HepG2 (cell line): ENCODE measurements around the gene FRMD8. TPM values are rescaled to one million over a fixed set of nuclear protein-coding genes. Genes with fewer than 3 reads are reported as not detected.

ENCODE experiments used
- ATAC-seq: fragments of 200-7000 bp; cut with Tn5 transposase; 3 replicates; pipeline ENCODE4 v1.9.1; 2020; ENCODE audit warnings: mild to moderate bottlenecking, moderate library complexity
- BruUV-seq: library from RNA; stranded (reverse); fragments of 400-500 nt; replicated peaks from 2 replicates; lab custom pipeline; 2021; lab: Mats Ljungman, UMichigan
- CTCF ChIA-PET: fragments of 300-600 bp; formaldehyde crosslinking; extraction: SDS; loops from one replicate; lab custom pipeline; 2021; ENCODE audit warnings: low total read pairs, inconsistent platforms, low intra/inter-chr PET ratio; lab: Yijun Ruan, JAX
- POLR2A ChIA-PET: fragments of 350-600 bp; sonication (Branson Sonifier 250); formaldehyde crosslinking; loops from one replicate; lab custom pipeline; 2020; ENCODE audit warnings: antibody characterized with exemption, inconsistent platforms; lab: Yijun Ruan, JAX
- DNase-seq: peaks from one replicate; pipeline ENCODE4 v3.0.0-alpha.2; 2015; ENCODE audit warnings: low spot score
- FAIRE-seq: peaks from 3 replicates; lab custom pipeline; 2011; peaks lifted over from hg19 to GRCh38; lab: Jason Lieb, UNC
- H2AFZ ChIP-seq: one replicate; pipeline ENCODE4 v1.6.1; 2011; ENCODE audit warnings: low read length, inconsistent platforms
- H3K27ac ChIP-seq: fragments of 300-600 bp; 3 replicates; pipeline ENCODE4 v1.8.0; 2011; ENCODE audit warnings: mixed run types, mild to moderate bottlenecking, mixed read lengths, low read length, inconsistent platforms; ENCODE audit not compliant: insufficient read depth; ENCODE audit errors: extremely low read length
- H3K27me3 ChIP-seq, 2 experiments: fragments of 200-600 bp in 1 of 2; 2 replicates in 1 of 2; 3 replicates in 1 of 2; pipeline versions ENCODE4 v1.6.0 to v1.8.0; 2011; ENCODE audit warnings: low read length in 2 of 2, mild to moderate bottlenecking in 2 of 2, moderate library complexity in 2 of 2, inconsistent platforms in 1 of 2; ENCODE audit not compliant: insufficient read depth in 2 of 2, control insufficient read depth in 1 of 2
- H3K36me3 ChIP-seq, 2 experiments: fragments of 200-600 bp in 1 of 2; replicated peaks in 1 of 2; 2 replicates in 1 of 2; 3 replicates in 1 of 2; pipeline versions ENCODE4 v1.5.1 to v1.8.0; 2011; ENCODE audit warnings: low read length in 2 of 2, inconsistent platforms in 1 of 2; ENCODE audit not compliant: insufficient read depth in 2 of 2, control insufficient read depth in 1 of 2
- H3K4me1 ChIP-seq: 2 replicates; pipeline ENCODE4 v1.5.1; 2012; ENCODE audit warnings: low read length, inconsistent platforms; ENCODE audit not compliant: insufficient read depth
- H3K4me2 ChIP-seq: 2 replicates; pipeline ENCODE4 v1.6.0; 2011; ENCODE audit warnings: low read depth, low read length, inconsistent platforms
- H3K4me3 ChIP-seq, 3 experiments: fragments of 200-600 bp in 1 of 3; sonication (generic), shearing (Covaris generic) in 1 of 3; replicated peaks in 1 of 3; 2 replicates each; pipeline ENCODE4 v1.5.1; 2011 to 2016; ENCODE audit warnings: low read length in 3 of 3, inconsistent platforms in 2 of 3, low read depth in 2 of 3, mild to moderate bottlenecking in 2 of 3, control low read depth in 1 of 3, mixed read lengths in 1 of 3; ENCODE audit not compliant: insufficient read depth in 1 of 3
- H3K79me2 ChIP-seq: one replicate; pipeline ENCODE4 v1.6.1; 2011; ENCODE audit warnings: low read length, inconsistent platforms; ENCODE audit not compliant: insufficient read depth
- H3K9ac ChIP-seq: 2 replicates; pipeline ENCODE4 v1.6.0; 2011; ENCODE audit warnings: mild to moderate bottlenecking, low read depth, low read length, inconsistent platforms; ENCODE audit not compliant: insufficient read depth
- H3K9me3 ChIP-seq: 2 replicates; pipeline ENCODE4 v1.5.1; 2012; ENCODE audit warnings: mild to moderate bottlenecking, low read length
- H4K20me1 ChIP-seq: 2 replicates; pipeline ENCODE4 v1.6.0; 2011; ENCODE audit warnings: inconsistent platforms, mild to moderate bottlenecking, low read length, moderate library complexity; ENCODE audit not compliant: insufficient read depth
- AHDC1 ChIP-seq: sonication (generic); formaldehyde crosslinking; IDR thresholded peaks from 2 replicates; pipeline ENCODE4 v1.5.1; 2020; ENCODE audit warnings: mild to moderate bottlenecking, missing genetic modification reagents, borderline replicate concordance
- CENPBD1 ChIP-seq: sonication (generic); formaldehyde crosslinking; IDR thresholded peaks from 2 replicates; pipeline ENCODE4 v1.8.0; 2022; ENCODE audit warnings: missing genetic modification reagents, low read depth, mild to moderate bottlenecking, borderline replicate concordance
- CREB1 ChIP-seq, 2 experiments: fragments of 450-650 bp in 1 of 2; IDR thresholded peaks; 2 replicates each; pipeline ENCODE4 v1.6.1; 2016 to 2017; ENCODE audit warnings: control low read depth in 1 of 2, mild to moderate bottlenecking in 1 of 2, missing compliant biosample characterization in 1 of 2, missing genetic modification characterization in 1 of 2
- IKZF5 ChIP-seq: IDR thresholded peaks from 2 replicates; pipeline ENCODE4 v1.6.1; 2018; ENCODE audit warnings: missing genetic modification reagents, mild to moderate bottlenecking, missing compliant biosample characterization
- POLR2A ChIP-seq, 2 experiments: IDR thresholded peaks; 2 replicates each; pipeline ENCODE4 v1.6.1; 2011; ENCODE audit warnings: low read depth in 2 of 2, low read length in 2 of 2, mild to moderate bottlenecking in 1 of 2, moderate library complexity in 1 of 2; ENCODE audit not compliant: insufficient read depth in 1 of 2
- POLR2AphosphoS5 ChIP-seq: IDR thresholded peaks from 2 replicates; pipeline ENCODE4 v1.6.1; 2012; ENCODE audit warnings: low read depth, low read length
- RBFOX2 ChIP-seq: fragments of 200-400 bp; formaldehyde crosslinking; IDR thresholded peaks from 2 replicates; pipeline ENCODE4 v1.6.1; 2017; ENCODE audit warnings: low read depth, mild to moderate bottlenecking, low read length
- THAP8 ChIP-seq: sonication (generic); formaldehyde crosslinking; IDR thresholded peaks from 2 replicates; pipeline ENCODE4 v1.5.1; 2020; ENCODE audit warnings: missing genetic modification reagents, mild to moderate bottlenecking, borderline replicate concordance
- ZBTB37 ChIP-seq: sonication (generic); formaldehyde crosslinking; IDR thresholded peaks from 2 replicates; pipeline ENCODE4 v1.4.0; 2020; ENCODE audit warnings: mild to moderate bottlenecking, missing genetic modification reagents
- ZNF496 ChIP-seq: sonication (generic); formaldehyde crosslinking; IDR thresholded peaks from 2 replicates; pipeline ENCODE4 v1.8.1; 2023; ENCODE audit warnings: mild to moderate bottlenecking, moderate library complexity, missing genetic modification reagents; ENCODE audit not compliant: insufficient replicate concordance
- WGBS: methylation state at CpG from one replicate; pipeline ENCODE4 v1.1.6; 2017; ENCODE audit warnings: low lambda C conversion rate; 5-methylcytosine and 5-hydroxymethylcytosine counted together
- in situ Hi-C: cut with HindIII; loops from 2 replicates; pipeline ENCODE4 v1.10.0; 2017; ENCODE audit warnings: low pct_unique_long_range_greater_than_20kb; ENCODE audit not compliant: extremely low pct_ligation_motif_present
- intact Hi-C: fragments of 100-400 bp; cut with micrococcal nuclease; formaldehyde crosslinking; loops from one replicate; pipeline ENCODE4 v1.10.0; 2022; ENCODE audit not compliant: unreplicated experiment
- polyA plus RNA-seq, 8 experiments: library from polyadenylated mRNA; depleted of rRNA in 3 of 8; stranded (reverse) in 7 of 8; unstranded in 1 of 8; fragments of >200 nt; fragmentation: Illumina TruSeq in 4 of 8; extraction: Trizol in 4 of 8; gene quantifications; 2 replicates each; pipeline versions ENCODE4 v1.2.1 to v1.2.3, GENCODE V29; 2011 to 2016; ENCODE audit warnings: low read depth in 4 of 8, missing spikeins in 1 of 8, mixed read lengths in 1 of 8; ENCODE audit not compliant: insufficient read depth in 1 of 8
- total RNA-seq, 5 experiments: library from RNA; depleted of rRNA; stranded (reverse); fragments of >200 nt; fragmentation: Illumina TruSeq; extraction: Trizol; gene quantifications; 2 replicates each; pipeline ENCODE4 v1.2.3, GENCODE V29; 2016; ENCODE audit warnings: low read depth in 1 of 5

FRMD8 gene
- total and polyA plus RNA-seq, 2 of the 13 experiments (the other 11 are each of a cell fraction or from before 2014, with no cell fraction given) = 5.8 to 20.6 TPM

- TF ChIP-seq POLR2AphosphoS5 = 0 out of 2 replicates have a peak, but pooled peaks have one; percentile 7
Measured at GRCh38 chr11:65439331-65440181, 53.1 kb downstream of the FRMD8 start (continued).

- peaks cover 81% of the 10 kb centered on the region for H3K4me1 ChIP-seq
- no TSS peak for BruUV-seq
- TF ChIP-seq RBFOX2 (peak; percentile 73), POLR2A (IDR thresholded peaks at IDR 0.05; ENCODE audit: insufficient read depth in 1 of 2, low read depth in 2 of 2, low read length in 2 of 2) (peak; percentile 7 to 80; a peak in 2 of 4 replicates), ZNF496 (CRISPR knock-in tag) (no peak), CENPBD1 (CRISPR knock-in tag) (no peak), AHDC1 (CRISPR knock-in tag) (no peak), IKZF5 (no peak), ZBTB37 (CRISPR knock-in tag) (no peak), THAP8 (CRISPR knock-in tag) (no peak), CREB1 (IDR thresholded peaks at IDR 0.05) (no peak), CREB1 (CRISPR knock-in tag; IDR thresholded peaks at IDR 0.05) (no peak)
Measured at GRCh38 chr11:65440831-65441499, 54.5 kb downstream of the FRMD8 start.

More at GRCh38 chr11:65440831-65441499, 54.5 kb downstream of the FRMD8 start:
- Histone ChIP-seq H3K4me3 (no peak overlapping the region), H3K4me2 (no peak overlapping the region), H3K27me3 (no peaks in the 10 kb centered on the region), H3K27ac (no peak overlapping the region), H4K20me1 (peaks cover 97% of the 10 kb centered on the region), H3K9me3 (no peaks in the 10 kb centered on the region), H3K79me2 (peaks cover 19% of the 10 kb centered on the region), H3K9ac (no peak overlapping the region), H2AFZ (no peak overlapping the region), H3K36me3 (peaks cover 2 to 34% of the 10 kb centered on the region in 2 experiments; a peak in 3 of 5 replicates)
- POLR2A ChIA-PET = interaction anchor here (1.1 to 1.6 kb wide), 3 partner anchors 16 to 48 kb away, joined by 3 to 4 read pairs (median 3); no protein-coding TSS in a partner anchor
- FAIRE-seq (no peak), ATAC-seq (no peak), DNase-seq (no peak)
- intact Hi-C loops (no loop called here), in situ Hi-C loops (no loop called here)
- WGBS = 80% methylated on average over 8 of the region's 8 CpGs
- CTCF ChIA-PET = no interaction called here
